Middle frontal gyrus (tissue), 1 donor: ENCODE measurements around the gene MB21D2.

Experiments
- DNase-seq: peaks from one replicate; pipeline ENCODE4 v3.0.0-alpha.2; 2015; ENCODE audit warnings: low spot score; ENCODE audit errors: extremely low spot score

Gene MB21D2

GRCh38 chr3:192892981-192893700, 24.5 kb downstream of the MB21D2 start:
- no peak for DNase-seq

GRCh38 chr3:192890347-192891335, 27.0 kb downstream of the MB21D2 start:
- no peak for DNase-seq

- DNase-seq = no peak
Observed at GRCh38 chr3:192889679-192890078, 28.0 kb downstream of the MB21D2 start.

- DNase-seq = no peak
Observed at GRCh38 chr3:192888190-192888589, 29.5 kb downstream of the MB21D2 start.

GRCh38 chr3:192887701-192888100, 30.0 kb downstream of the MB21D2 start:
- no peak for DNase-seq

- DNase-seq = no peak
Observed at GRCh38 chr3:192887047-192887446, 30.6 kb downstream of the MB21D2 start.

GRCh38 chr3:192884777-192885773, 32.6 kb downstream of the MB21D2 start:
- no peak for DNase-seq

GRCh38 chr3:192883512-192883911, 34.1 kb downstream of the MB21D2 start:
- DNase-seq = no peak

- no peak for DNase-seq
Observed at GRCh38 chr3:192881159-192881786, 36.4 kb downstream of the MB21D2 start.

GRCh38 chr3:192880313-192880712, 37.3 kb downstream of the MB21D2 start:
- no peak for DNase-seq

- DNase-seq = no peak
Observed at GRCh38 chr3:192879346-192880031, 38.2 kb downstream of the MB21D2 start.

- DNase-seq = no peak
Observed at GRCh38 chr3:192875971-192876565, 41.6 kb downstream of the MB21D2 start.

- no peak for DNase-seq
Observed at GRCh38 chr3:192870822-192871221, 46.8 kb downstream of the MB21D2 start.

- DNase-seq = peak; percentile 40
Observed at GRCh38 chr3:192869131-192870031, 48.3 kb downstream of the MB21D2 start.

GRCh38 chr3:192867645-192868044, 50.0 kb downstream of the MB21D2 start:
- DNase-seq = no peak

GRCh38 chr3:192866804-192867203, 50.9 kb downstream of the MB21D2 start:
- no peak for DNase-seq

- DNase-seq = no peak
Observed at GRCh38 chr3:192864941-192865340, 52.7 kb downstream of the MB21D2 start.

- DNase-seq = no peak
Observed at GRCh38 chr3:192863091-192863420, 54.6 kb downstream of the MB21D2 start.
